Spleen (tissue), 7 donors: ENCODE measurements around the gene RNF180.

Experiments
- CTCF ChIP-seq, 11 experiments: fragments of 200-600 bp in 7 of 11; fragments of 450-650 bp in 4 of 11; sonication (generic) in 4 of 11; IDR thresholded peaks in 8 of 11; conservative IDR thresholded peaks in 3 of 11; 1 replicate in 7 of 11; 2 replicates in 4 of 11; pipeline versions ENCODE4 v1.4.0 to v1.8.0; 2016 to 2021; ENCODE audit warnings: antibody characterized with exemption in 11 of 11, inconsistent platforms in 4 of 11, mild to moderate bottlenecking in 1 of 11
- POLR2A ChIP-seq, 3 donors: fragments of 450-650 bp; IDR thresholded peaks; one replicate each; pipeline ENCODE4 v1.5.1; 2017; ENCODE audit warnings: antibody characterized with exemption in 3 of 3, mild to moderate bottlenecking in 1 of 3
- donor health status: DM: no; HTN: no; CAD: no; lungs with moderate emphysema.
- donor health status: DM: no; HTN: no; CAD: no.
- donor health status: DM: no; HTN: no; CAD: no.

DNA sequence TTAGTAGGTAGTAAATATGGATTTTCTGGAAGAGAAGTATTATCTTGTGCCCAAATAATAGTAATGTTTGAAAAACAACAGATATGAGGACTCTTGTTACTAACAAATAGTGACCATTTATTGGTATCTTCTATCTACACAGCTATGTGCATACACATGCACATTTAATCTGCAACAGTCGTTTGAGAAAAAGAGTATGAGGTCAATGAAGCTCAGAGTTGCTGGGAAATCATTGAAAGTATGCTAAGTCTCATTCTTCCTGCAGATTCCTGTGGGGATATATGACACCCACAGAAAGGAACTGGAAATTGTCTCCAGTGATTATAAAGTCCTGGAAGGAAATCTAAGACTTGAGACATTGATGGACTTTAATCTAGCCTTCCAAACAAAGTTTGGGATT is 40.1 kb upstream of the RNF180 start:
- no peak for TF ChIP-seq CTCF (IDR thresholded peaks at IDR 0.05 in 8 of 11, conservative IDR thresholded peaks at IDR 0.05 in 3 of 11)
- no peak for TF ChIP-seq POLR2A (IDR thresholded peaks at IDR 0.05)
